Mesenteric fat pad (tissue), 1 donor: Measurements from ENCODE around the gene HTR3A. TPM values are rescaled to one million over a fixed set of nuclear protein-coding genes. Genes with fewer than 3 reads are reported as not detected.
A peak's percentile ranks its signal among the peaks of the same experiment; 100 is the strongest.

ENCODE experiments used
- DNase-seq: peaks from one replicate; pipeline ENCODE4 v3.0.0-alpha.2; 2020; ENCODE audit warnings: low spot score
- total RNA-seq: library from RNA; stranded (reverse); fragmentation: NEBNext Ultra II Directional; extraction: Animal tissue kit (Norgen Biotek cat#: 25700); gene quantifications from one replicate; pipeline ENCODE4 v1.2.1, GENCODE V29; 2021
- donor health status: DM: yes; HTN: yes; CAD: no.

HTR3A gene
- total RNA-seq, 1 donor from 2014 or later, result not detected

- no peak for DNase-seq
Observed at GRCh38 chr11:114017723-114018122, 42.8 kb downstream of the HTR3A start.

GRCh38 chr11:114019046-114019445 is 44.1 kb downstream of the HTR3A start:
- DNase-seq, result no peak

- no peak for DNase-seq
Observed at GRCh38 chr11:114019574-114019973, 44.7 kb downstream of the HTR3A start.

GRCh38 chr11:114025329-114025907 is 50.5 kb downstream of the HTR3A start:
- no peak for DNase-seq

- DNase-seq, result no peak
Observed at GRCh38 chr11:114026355-114026754, 51.4 kb downstream of the HTR3A start.

- DNase-seq, result no peak
Observed at GRCh38 chr11:114027391-114027790, 52.5 kb downstream of the HTR3A start.

GRCh38 chr11:114027926-114028325 is 53.0 kb downstream of the HTR3A start:
- DNase-seq, result no peak

GRCh38 chr11:114031246-114031966 is 56.5 kb downstream of the HTR3A start:
- no peak for DNase-seq

GRCh38 chr11:114031967-114032320 is 57.0 kb downstream of the HTR3A start:
- no peak for DNase-seq

GRCh38 chr11:114033066-114033465 is 58.2 kb downstream of the HTR3A start:
- DNase-seq, result peak; percentile 51

GRCh38 chr11:114033572-114033971 is 58.7 kb downstream of the HTR3A start:
- peak; percentile 73 for DNase-seq

- peak; percentile 81 for DNase-seq
Observed at GRCh38 chr11:114034956-114035355, 60.0 kb downstream of the HTR3A start.

GRCh38 chr11:114036147-114036811 is 61.4 kb downstream of the HTR3A start:
- peak; percentile 94 for DNase-seq

- no peak for DNase-seq
Observed at GRCh38 chr11:114036958-114037357, 62.0 kb downstream of the HTR3A start.

- no peak for DNase-seq
Observed at GRCh38 chr11:114039551-114039950, 64.6 kb downstream of the HTR3A start.

Other genes starting within 250 kb of the HTR3A start
- gene ZW10, start 201.4 kb upstream of the HTR3A start, total RNA-seq, result 13.5 TPM
- not detected for gene CLDN25, start 195.3 kb upstream of the HTR3A start, total RNA-seq
- 10.1 TPM for gene USP28, start 99.5 kb upstream of the HTR3A start, total RNA-seq
- gene HTR3B, start 70.3 kb upstream of the HTR3A start, total RNA-seq, result not detected
- gene ZBTB16, start 84.6 kb downstream of the HTR3A start, total RNA-seq, result 196 TPM